IMR-90 (cell line): ENCODE data around the gene MYO10. TPM values are rescaled to one million over a fixed set of nuclear protein-coding genes. Genes with fewer than 3 reads are reported as not detected.
A peak's percentile ranks its signal among the peaks of the same experiment; 100 is the strongest.

ENCODE experiments used
- ATAC-seq: fragments of 200-7000 bp; cut with Tn5 transposase; 2 replicates; pipeline ENCODE4 v1.9.1; 2020; ENCODE audit warnings: low read depth, mild to moderate bottlenecking, moderate library complexity
- BruUV-seq: library from RNA; stranded (reverse); fragments of 400-500 nt; replicated peaks from 2 replicates; lab custom pipeline; 2021; lab: Mats Ljungman, UMichigan
- CTCF ChIA-PET: fragments of 300-600 bp; formaldehyde crosslinking; extraction: SDS; loops from one replicate; lab custom pipeline; 2021; ENCODE audit warnings: antibody characterized with exemption; lab: Yijun Ruan, JAX
- POLR2A ChIA-PET: fragments of 300-600 bp; sonication (Branson Sonifier 250); formaldehyde crosslinking; loops from one replicate; lab custom pipeline; 2022; ENCODE audit warnings: antibody characterized with exemption; ENCODE audit not compliant: unreplicated experiment; lab: Charles Lee
- DNase-seq: peaks from one replicate; pipeline ENCODE4 v3.0.0; 2013
- H2AFZ ChIP-seq: replicated peaks from 2 replicates; pipeline ENCODE3; 2013; ENCODE audit warnings: low read length, mild to moderate bottlenecking; ENCODE audit not compliant: poor library complexity
- H2AK5ac ChIP-seq: 2 replicates; pipeline ENCODE4 v1.6.1; 2013; ENCODE audit warnings: low read depth, low read length, inconsistent platforms
- H2AK9ac ChIP-seq: replicated peaks from 2 replicates; pipeline ENCODE3; 2013; ENCODE audit warnings: mild to moderate bottlenecking, low read depth, low read length, moderate library complexity; ENCODE audit not compliant: poor library complexity
- H2BK120ac ChIP-seq: 2 replicates; pipeline ENCODE4 v1.6.1; 2013; ENCODE audit warnings: low read depth, low read length, inconsistent platforms
- H2BK15ac ChIP-seq: 3 replicates; pipeline ENCODE4 v1.6.1; 2013; ENCODE audit warnings: low read depth, low read length, inconsistent platforms
- H2BK20ac ChIP-seq: 2 replicates; pipeline ENCODE4 v1.6.1; 2013; ENCODE audit warnings: low read depth, mild to moderate bottlenecking, inconsistent platforms, low read length, moderate library complexity
- H2BK5ac ChIP-seq: 2 replicates; pipeline ENCODE4 v1.6.1; 2013; ENCODE audit warnings: mild to moderate bottlenecking, low read depth, low read length, inconsistent platforms; ENCODE audit not compliant: poor library complexity, severe bottlenecking
- H3K14ac ChIP-seq: replicated peaks from 2 replicates; pipeline ENCODE4 v1.6.1; 2013; ENCODE audit warnings: low read depth, low read length, inconsistent platforms
- H3K18ac ChIP-seq: 2 replicates; pipeline ENCODE4 v1.6.1; 2013; ENCODE audit warnings: low read depth, low read length, control low read depth
- H3K23ac ChIP-seq: 2 replicates; pipeline ENCODE4 v1.6.1; 2013; ENCODE audit warnings: low read depth, low read length, inconsistent platforms
- H3K27ac ChIP-seq: 2 replicates; pipeline ENCODE4 v1.5.1; 2013; ENCODE audit warnings: mild to moderate bottlenecking, control low read depth, low read length; ENCODE audit not compliant: insufficient read depth
- H3K27me3 ChIP-seq: 2 replicates; pipeline ENCODE4 v1.6.1; 2013; ENCODE audit warnings: low read length; ENCODE audit not compliant: control insufficient read depth, insufficient read depth
- H3K36me3 ChIP-seq: 2 replicates; pipeline ENCODE4 v1.6.1; 2013; ENCODE audit warnings: low read length, mixed read lengths; ENCODE audit not compliant: control insufficient read depth, insufficient read depth
- H3K4ac ChIP-seq: 2 replicates; pipeline ENCODE4 v1.6.1; 2013; ENCODE audit warnings: low read depth, low read length, inconsistent platforms
- H3K4me1 ChIP-seq: 2 replicates; pipeline ENCODE4 v1.6.1; 2013; ENCODE audit warnings: low read length, mixed read lengths; ENCODE audit not compliant: control insufficient read depth, insufficient read depth
- H3K4me2 ChIP-seq: 2 replicates; pipeline ENCODE4 v1.6.1; 2013; ENCODE audit warnings: low read depth, mild to moderate bottlenecking, control low read depth, low read length, moderate library complexity
- H3K4me3 ChIP-seq: 2 replicates; pipeline ENCODE4 v1.5.1; 2013; ENCODE audit warnings: low read depth, mild to moderate bottlenecking, control low read depth, low read length, moderate library complexity; ENCODE audit not compliant: insufficient read depth
- H3K56ac ChIP-seq: 2 replicates; pipeline ENCODE4 v1.6.1; 2013; ENCODE audit warnings: low read length, inconsistent platforms; ENCODE audit not compliant: insufficient read depth; ENCODE audit errors: extremely low read depth
- H3K79me1 ChIP-seq, 2 experiments: 2 replicates each; pipeline ENCODE4 v1.6.1; 2013; ENCODE audit warnings: low read length in 2 of 2, inconsistent platforms in 1 of 2, low read depth in 1 of 2
- H3K9ac ChIP-seq: 2 replicates; pipeline ENCODE4 v1.6.1; 2013; ENCODE audit warnings: low read depth, low read length, control low read depth
- H3K9me1 ChIP-seq: 2 replicates; pipeline ENCODE4 v1.6.1; 2013; ENCODE audit warnings: low read length, inconsistent platforms; ENCODE audit not compliant: insufficient read depth
- H3K9me3 ChIP-seq: 2 replicates; pipeline ENCODE4 v1.6.1; 2013; ENCODE audit warnings: low read length; ENCODE audit not compliant: control insufficient read depth, insufficient read depth
- H4K20me1 ChIP-seq: 2 replicates; pipeline ENCODE4 v1.6.1; 2013; ENCODE audit warnings: low read length, inconsistent platforms; ENCODE audit not compliant: insufficient read depth
- H4K5ac ChIP-seq: 2 replicates; pipeline ENCODE4 v1.6.1; 2013; ENCODE audit warnings: mild to moderate bottlenecking, low read depth, low read length, control low read depth
- H4K8ac ChIP-seq, 2 experiments: 2 replicates each; pipeline ENCODE4 v1.6.1; 2013; ENCODE audit warnings: low read depth in 2 of 2, low read length in 2 of 2, control low read depth in 1 of 2, inconsistent platforms in 1 of 2
- H4K91ac ChIP-seq: 2 replicates; pipeline ENCODE4 v1.6.1; 2013; ENCODE audit warnings: low read depth, low read length, inconsistent platforms; ENCODE audit not compliant: insufficient read depth
- BHLHE40 ChIP-seq: fragments of 150-350 bp; IDR thresholded peaks from 2 replicates; pipeline ENCODE4 v1.6.1; 2016; ENCODE audit warnings: mild to moderate bottlenecking, low read depth, low read length
- CHD1 ChIP-seq: IDR thresholded peaks from 2 replicates; pipeline ENCODE4 v1.6.1; 2012; ENCODE audit warnings: low read depth, low read length, improper control_type of control experiment
- MAFK ChIP-seq: IDR thresholded peaks from 2 replicates; pipeline ENCODE4 v1.6.1; 2012; ENCODE audit warnings: low read depth, low read length, improper control_type of control experiment
- MXI1 ChIP-seq: IDR thresholded peaks from 2 replicates; pipeline ENCODE4 v1.6.1; 2012; ENCODE audit warnings: low read depth, mild to moderate bottlenecking, low read length, moderate library complexity, borderline replicate concordance
- RAD21 ChIP-seq: IDR thresholded peaks from 2 replicates; pipeline ENCODE4 v1.6.1; 2012; ENCODE audit warnings: low read length, improper control_type of control experiment
- SMC3 ChIP-seq: fragments of 150-350 bp; IDR thresholded peaks from 2 replicates; pipeline ENCODE4 v1.6.1; 2016; ENCODE audit warnings: low read depth, mild to moderate bottlenecking, antibody characterized with exemption, low read length, moderate library complexity
- WGBS, 2 experiments: methylation state at CpG; one replicate each; pipeline versions ENCODE4 v1.1.5 to v1.1.7; 2013; ENCODE audit warnings: missing lambda C conversion rate in 2 of 2; ENCODE audit not compliant: insufficient read length in 1 of 2; ENCODE audit errors: extremely low coverage in 2 of 2; 5-methylcytosine and 5-hydroxymethylcytosine counted together
- dilution Hi-C: fragments of 300-500 bp; cut with HindIII; formaldehyde crosslinking; loops from one replicate; pipeline ENCODE4 v1.14.3; 2018; ENCODE audit warnings: low sequenced_read_pairs; ENCODE audit not compliant: unreplicated experiment
- in situ Hi-C: fragments of 300-500 bp; cut with MboI; formaldehyde crosslinking; loops from 3 replicates; pipeline ENCODE4 v1.14.3; 2019; ENCODE audit warnings: low sequenced_read_pairs, inconsistent platforms, mixed read lengths
- intact Hi-C: fragments of 100-400 bp; cut with micrococcal nuclease; formaldehyde crosslinking; loops from 2 replicates; pipeline ENCODE4 v1.10.0; 2022
- polyA plus RNA-seq, 3 experiments: library from polyadenylated mRNA; depleted of rRNA; stranded (reverse); fragments of >200 nt; gene quantifications; 2 replicates each; pipeline ENCODE4 v1.2.3, GENCODE V29; 2012; ENCODE audit warnings: low replicate concordance in 1 of 3
- total RNA-seq: library from RNA; depleted of rRNA; stranded (reverse); fragments of >200 nt; gene quantifications from 2 replicates; pipeline ENCODE4 v1.2.3, GENCODE V29; 2012
- TF ChIP-seq, protein P1 (sequence below): fragments of 150-350 bp; IDR thresholded peaks from 2 replicates; pipeline ENCODE4 v1.6.1; 2016; ENCODE audit warnings: low read depth, mild to moderate bottlenecking, low read length, moderate library complexity, borderline replicate concordance
- TF ChIP-seq, protein P2 (sequence below): conservative IDR thresholded peaks from 2 replicates; pipeline ENCODE4 v1.5.1; 2012; ENCODE audit warnings: mild to moderate bottlenecking, low read depth, low read length, improper control_type of control experiment

Gene MYO10
- total and polyA plus RNA-seq, 2 of the 4 experiments (the other 2 are of a cell fraction) = 39.9 to 115 TPM

DNA sequence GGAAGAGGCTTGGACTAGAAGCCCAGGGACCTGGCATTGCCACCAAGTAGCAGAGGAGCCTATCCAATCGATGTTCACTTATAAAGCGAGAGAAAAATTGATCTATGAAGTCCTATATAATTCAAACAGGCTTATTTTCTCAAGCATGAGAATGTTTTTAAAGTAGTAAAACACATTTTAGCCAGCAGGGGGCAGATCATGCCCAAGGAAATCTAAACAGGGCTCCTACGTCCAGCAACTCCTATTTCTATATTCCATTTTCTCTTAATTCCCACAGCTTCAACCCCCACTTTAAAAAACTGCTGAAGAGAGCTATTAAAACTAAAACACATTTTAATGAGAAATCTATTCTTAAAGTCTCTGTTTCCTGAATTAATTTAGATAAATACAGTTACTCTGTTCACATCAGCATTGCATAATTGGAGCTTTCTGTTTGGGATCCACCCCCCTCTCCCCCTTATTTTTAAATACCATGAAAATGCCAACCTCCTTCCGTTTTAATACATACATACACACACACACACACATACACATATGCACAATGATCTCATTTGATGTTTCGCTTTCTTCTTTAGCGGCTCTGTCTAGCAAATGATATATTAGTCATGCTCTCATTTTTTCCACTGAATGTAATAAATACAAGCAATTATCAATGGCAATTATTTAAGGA, 144.9 kb downstream of the MYO10 start:
- Histone ChIP-seq H3K27ac (no peak overlapping the region), H2BK5ac (peak overlapping the region; percentile 57)

More for the DNA sequence above, 144.9 kb downstream of the MYO10 start:
- ChIA-PET CTCF (interaction anchor here (0.7 to 1.9 kb wide), 6 partner anchors 67 to 398 kb away, joined by 3 to 14 read pairs (median 4); no protein-coding TSS in a partner anchor), POLR2A (no interaction called here)
- Histone ChIP-seq H2AFZ (no peak overlapping the region), H2AK9ac (no peak overlapping the region), H2BK20ac (no peak overlapping the region), H2BK15ac (no peak overlapping the region), H4K91ac (no peak overlapping the region), H3K18ac (no peak overlapping the region), H3K9ac (no peak overlapping the region), H2BK120ac (no peak overlapping the region), H3K27me3 (no peaks in the 10 kb centered on the region), H3K4me1 (peaks cover 13% of the 10 kb centered on the region), H3K56ac (no peak overlapping the region), H3K4me2 (peak overlapping the region; percentile 59; the same call in 1 of the 2 replicates), H3K23ac (no peak overlapping the region), H4K8ac (no peak overlapping the region), H3K9me3 (no peaks in the 10 kb centered on the region), H4K5ac (no peak overlapping the region), H3K79me1 (peaks cover 5 to 68% of the 10 kb centered on the region in 2 experiments; a peak in 3 of 4 replicates), H4K20me1 (peaks cover 87% of the 10 kb centered on the region), H3K4ac (no peak overlapping the region), H2AK5ac (no peak overlapping the region), H3K14ac (no peak overlapping the region), H3K4me3 (no peak overlapping the region), H3K36me3 (peaks cover 34% of the 10 kb centered on the region), H3K9me1 (peaks cover 3% of the 10 kb centered on the region; the same call in 1 of the 2 replicates)
- peak; percentile 66 for ATAC-seq
- TF ChIP-seq CHD1 = no peak
- peak; percentile 80 for TF ChIP-seq RAD21
- TF ChIP-seq SMC3 = peak; percentile 62
- TF ChIP-seq MAFK = no peak
- TF ChIP-seq, protein P1, sequence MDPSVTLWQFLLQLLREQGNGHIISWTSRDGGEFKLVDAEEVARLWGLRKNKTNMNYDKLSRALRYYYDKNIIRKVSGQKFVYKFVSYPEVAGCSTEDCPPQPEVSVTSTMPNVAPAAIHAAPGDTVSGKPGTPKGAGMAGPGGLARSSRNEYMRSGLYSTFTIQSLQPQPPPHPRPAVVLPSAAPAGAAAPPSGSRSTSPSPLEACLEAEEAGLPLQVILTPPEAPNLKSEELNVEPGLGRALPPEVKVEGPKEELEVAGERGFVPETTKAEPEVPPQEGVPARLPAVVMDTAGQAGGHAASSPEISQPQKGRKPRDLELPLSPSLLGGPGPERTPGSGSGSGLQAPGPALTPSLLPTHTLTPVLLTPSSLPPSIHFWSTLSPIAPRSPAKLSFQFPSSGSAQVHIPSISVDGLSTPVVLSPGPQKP = no peak
- no peak for TF ChIP-seq MXI1
- no peak for TF ChIP-seq BHLHE40
- TF ChIP-seq, protein P2, sequence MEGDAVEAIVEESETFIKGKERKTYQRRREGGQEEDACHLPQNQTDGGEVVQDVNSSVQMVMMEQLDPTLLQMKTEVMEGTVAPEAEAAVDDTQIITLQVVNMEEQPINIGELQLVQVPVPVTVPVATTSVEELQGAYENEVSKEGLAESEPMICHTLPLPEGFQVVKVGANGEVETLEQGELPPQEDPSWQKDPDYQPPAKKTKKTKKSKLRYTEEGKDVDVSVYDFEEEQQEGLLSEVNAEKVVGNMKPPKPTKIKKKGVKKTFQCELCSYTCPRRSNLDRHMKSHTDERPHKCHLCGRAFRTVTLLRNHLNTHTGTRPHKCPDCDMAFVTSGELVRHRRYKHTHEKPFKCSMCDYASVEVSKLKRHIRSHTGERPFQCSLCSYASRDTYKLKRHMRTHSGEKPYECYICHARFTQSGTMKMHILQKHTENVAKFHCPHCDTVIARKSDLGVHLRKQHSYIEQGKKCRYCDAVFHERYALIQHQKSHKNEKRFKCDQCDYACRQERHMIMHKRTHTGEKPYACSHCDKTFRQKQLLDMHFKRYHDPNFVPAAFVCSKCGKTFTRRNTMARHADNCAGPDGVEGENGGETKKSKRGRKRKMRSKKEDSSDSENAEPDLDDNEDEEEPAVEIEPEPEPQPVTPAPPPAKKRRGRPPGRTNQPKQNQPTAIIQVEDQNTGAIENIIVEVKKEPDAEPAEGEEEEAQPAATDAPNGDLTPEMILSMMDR = peak; percentile 71
- dilution Hi-C loops = loop anchor here (25.0 kb wide), 1 partner anchor 396 kb away; no protein-coding TSS in a partner anchor
- WGBS, 2 experiments = 0% methylated on average over 1 of the region's 6 CpGs; no CpG with 5 or more reads in 1 of the 2 experiments
- intact Hi-C loops = loop anchor here (1.0 to 2.0 kb wide), 3 partner anchors 143 to 399 kb away; no protein-coding TSS in a partner anchor
- in situ Hi-C loops = loop anchor here (5.0 kb wide), 1 partner anchor 396 kb away; no protein-coding TSS in a partner anchor
- peak; percentile 74 for DNase-seq
- BruUV-seq = no TSS peak
